SJCRH30 (cell line): Measurements from ENCODE around the gene STK32B. TPM values are rescaled to one million over a fixed set of nuclear protein-coding genes. Genes with fewer than 3 reads are reported as not detected.

Experiments used
- DNase-seq, 2 experiments: peaks; one replicate each; pipeline ENCODE4 v3.0.0-alpha.2; 2015 to 2020
- H3K27ac ChIP-seq: fragments of 250-450 bp; sonication (Bioruptor Pico); 2 replicates; pipeline ENCODE4 v1.5.1; 2020; ENCODE audit warnings: mild to moderate bottlenecking, moderate library complexity
- H3K27me3 ChIP-seq: fragments of 250-450 bp; sonication (Bioruptor Pico); 2 replicates; pipeline ENCODE4 v1.5.1; 2020; ENCODE audit warnings: mild to moderate bottlenecking, moderate library complexity
- H3K36me3 ChIP-seq: fragments of 250-450 bp; sonication (Bioruptor Pico); 2 replicates; pipeline ENCODE4 v1.5.1; 2020; ENCODE audit warnings: mild to moderate bottlenecking, moderate library complexity
- H3K4me1 ChIP-seq: fragments of 250-450 bp; sonication (Bioruptor Pico); 2 replicates; pipeline ENCODE4 v1.5.1; 2020; ENCODE audit warnings: mild to moderate bottlenecking, moderate library complexity
- H3K4me3 ChIP-seq: fragments of 250-450 bp; sonication (Bioruptor Pico); 2 replicates; pipeline ENCODE4 v1.5.1; 2020; ENCODE audit warnings: mild to moderate bottlenecking, moderate library complexity
- H3K9me3 ChIP-seq: fragments of 250-450 bp; sonication (Bioruptor Pico); replicated peaks from 2 replicates; pipeline ENCODE4 v1.5.1; 2020; ENCODE audit warnings: mild to moderate bottlenecking, moderate library complexity
- total RNA-seq: library from RNA; depleted of rRNA; stranded (reverse); fragments of >200 nt; shearing (Covaris generic); gene quantifications from 2 replicates; pipeline ENCODE4 v1.2.3, GENCODE V29; 2014

The STK32B gene
- total RNA-seq, 1 experiment from 2014 or later = 0.20 TPM

DNA sequence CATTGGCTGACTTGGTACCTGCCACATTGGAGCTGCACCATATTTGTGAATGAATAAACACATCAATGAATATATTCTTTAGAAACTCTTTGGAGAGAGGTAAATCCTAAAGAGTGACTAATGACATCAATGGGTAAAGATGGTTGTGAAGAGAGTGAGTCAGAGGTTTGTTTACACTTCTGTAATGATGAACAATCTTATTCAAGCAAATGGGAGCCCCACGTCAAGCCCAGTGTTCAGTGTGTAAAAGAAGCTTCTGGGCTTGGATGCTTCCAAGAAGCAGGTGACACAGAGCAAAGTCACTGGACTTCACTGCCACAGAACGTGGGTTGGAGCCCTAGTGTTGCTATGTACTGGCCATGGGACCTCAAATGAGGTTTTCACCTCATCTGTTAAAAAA, 319.0 kb downstream of the STK32B start:
- H3K4me1 ChIP-seq = no peaks in the 10 kb centered on the region
- no peak overlapping the region for H3K27ac ChIP-seq
- H3K4me3 ChIP-seq = no peak overlapping the region
- no peak for DNase-seq
- no peaks in the 10 kb centered on the region for H3K36me3 ChIP-seq
- H3K9me3 ChIP-seq = no peaks in the 10 kb centered on the region
- H3K27me3 ChIP-seq = 0 out of 2 replicates have a peak, but pooled peaks cover under 1% of the 10 kb centered on the region

DNA sequence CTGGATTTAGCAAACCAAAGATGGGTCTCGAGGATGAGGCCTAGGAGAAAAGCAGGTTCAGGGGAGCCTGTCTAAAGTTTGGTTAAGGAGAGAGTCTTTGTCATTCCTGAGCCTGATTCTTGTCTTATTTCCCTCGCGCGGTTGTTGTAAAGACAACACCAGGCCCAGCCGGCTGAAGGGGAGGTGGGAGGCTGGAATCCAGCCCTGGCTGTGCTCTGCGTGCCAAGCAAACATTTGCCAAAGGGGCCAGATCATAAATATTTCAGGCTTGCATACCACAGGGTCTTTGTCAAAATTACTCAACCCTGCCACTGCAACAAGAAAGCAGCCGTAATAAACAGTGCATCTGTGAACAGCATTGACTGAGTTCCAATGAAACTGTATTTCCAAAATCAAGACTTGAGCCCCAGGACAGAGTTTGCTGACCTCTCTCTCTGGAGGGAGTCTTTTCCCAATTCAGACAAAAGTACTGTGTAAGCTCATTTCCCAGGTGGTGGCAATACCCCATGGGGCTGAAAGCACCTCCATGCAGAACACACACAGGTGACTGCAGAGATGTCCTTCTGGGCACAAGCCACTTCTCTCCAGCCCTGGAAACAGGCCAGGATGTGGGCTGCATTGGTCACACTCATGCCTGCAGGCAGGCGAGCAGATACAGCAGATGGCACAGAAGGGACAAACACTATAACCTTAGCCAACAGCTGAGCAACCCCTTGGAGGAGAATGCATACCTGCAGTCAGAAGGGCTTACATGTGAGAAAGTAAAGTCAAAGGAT, 320.3 kb downstream of the STK32B start:
- H3K4me1 ChIP-seq = no peaks in the 10 kb centered on the region
- no peaks in the 10 kb centered on the region for H3K27me3 ChIP-seq
- no peak for DNase-seq
- H3K9me3 ChIP-seq = no peaks in the 10 kb centered on the region
- no peak overlapping the region for H3K4me3 ChIP-seq
- H3K27ac ChIP-seq = no peak overlapping the region
- no peaks in the 10 kb centered on the region for H3K36me3 ChIP-seq

DNA sequence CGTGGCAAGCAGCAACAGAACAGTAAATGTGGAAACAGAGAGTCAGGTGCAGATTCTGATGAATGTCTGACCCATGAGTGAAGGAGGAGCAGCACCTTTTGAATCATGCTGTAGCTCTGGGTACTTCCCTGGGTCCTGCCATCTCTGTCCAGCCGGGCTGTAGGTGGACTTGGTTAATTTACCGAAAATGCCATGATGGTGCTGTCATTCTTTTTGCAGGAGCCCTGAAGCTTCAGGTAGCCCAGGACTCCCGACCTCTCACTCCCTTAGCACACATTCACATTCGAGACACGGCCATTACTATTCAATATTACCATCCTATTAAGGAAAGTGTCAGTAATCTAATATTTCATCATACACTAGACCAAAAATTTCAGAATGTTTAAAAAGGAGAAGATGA, 320.9 kb downstream of the STK32B start:
- H3K9me3 ChIP-seq = no peaks in the 10 kb centered on the region
- no peak overlapping the region for H3K27ac ChIP-seq
- H3K4me3 ChIP-seq = no peak overlapping the region
- H3K36me3 ChIP-seq = no peaks in the 10 kb centered on the region
- H3K27me3 ChIP-seq = no peaks in the 10 kb centered on the region
- DNase-seq = no peak
- H3K4me1 ChIP-seq = no peaks in the 10 kb centered on the region

DNA sequence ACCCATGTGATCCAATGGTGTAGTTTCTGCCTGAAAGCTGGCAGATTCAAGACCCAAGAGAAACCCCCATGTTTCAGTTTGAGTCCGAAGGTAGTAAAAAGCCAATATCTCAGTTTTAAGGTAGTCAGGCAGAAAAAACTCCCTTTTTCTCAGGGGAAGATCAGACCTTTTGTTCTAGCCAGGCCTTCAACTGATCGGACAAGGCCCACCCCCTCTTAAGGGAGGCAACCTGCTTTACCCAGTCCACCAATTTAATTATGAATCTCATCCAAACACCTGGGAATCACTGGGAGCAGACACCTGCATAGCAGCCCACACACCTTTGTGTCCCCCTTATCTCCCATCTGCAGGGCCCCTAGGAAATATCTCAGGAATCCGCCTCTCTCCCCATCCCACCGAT, 322.0 kb downstream of the STK32B start:
- Histone ChIP-seq H3K36me3 (no peaks in the 10 kb centered on the region), H3K27me3 (no peaks in the 10 kb centered on the region), H3K9me3 (no peaks in the 10 kb centered on the region), H3K27ac (no peak overlapping the region), H3K4me3 (no peak overlapping the region), H3K4me1 (no peaks in the 10 kb centered on the region)
- DNase-seq = no peak

DNA sequence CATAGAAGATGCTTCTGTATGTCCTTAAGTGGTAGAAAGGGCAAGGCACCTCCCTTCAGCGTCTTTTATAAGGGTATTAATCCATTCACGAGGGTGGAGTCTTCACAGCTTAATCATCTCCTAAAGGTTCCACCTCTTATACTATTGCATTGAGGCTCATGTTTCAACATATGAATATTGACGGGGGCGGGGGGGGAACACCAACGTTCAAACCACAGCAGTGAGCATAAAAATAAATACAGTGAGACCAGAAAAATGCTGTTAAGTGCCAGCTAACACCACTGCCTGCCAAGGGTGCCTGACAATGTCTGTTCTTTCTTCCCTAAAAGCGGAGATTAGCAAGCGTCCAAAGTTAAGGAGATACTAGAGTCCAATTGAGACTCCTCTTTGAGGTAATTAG, 323.3 kb downstream of the STK32B start:
- H3K27me3 ChIP-seq = no peaks in the 10 kb centered on the region
- no peaks in the 10 kb centered on the region for H3K36me3 ChIP-seq
- DNase-seq = no peak
- no peak overlapping the region for H3K4me3 ChIP-seq
- H3K27ac ChIP-seq = no peak overlapping the region
- no peaks in the 10 kb centered on the region for H3K4me1 ChIP-seq
- H3K9me3 ChIP-seq = no peaks in the 10 kb centered on the region

DNA sequence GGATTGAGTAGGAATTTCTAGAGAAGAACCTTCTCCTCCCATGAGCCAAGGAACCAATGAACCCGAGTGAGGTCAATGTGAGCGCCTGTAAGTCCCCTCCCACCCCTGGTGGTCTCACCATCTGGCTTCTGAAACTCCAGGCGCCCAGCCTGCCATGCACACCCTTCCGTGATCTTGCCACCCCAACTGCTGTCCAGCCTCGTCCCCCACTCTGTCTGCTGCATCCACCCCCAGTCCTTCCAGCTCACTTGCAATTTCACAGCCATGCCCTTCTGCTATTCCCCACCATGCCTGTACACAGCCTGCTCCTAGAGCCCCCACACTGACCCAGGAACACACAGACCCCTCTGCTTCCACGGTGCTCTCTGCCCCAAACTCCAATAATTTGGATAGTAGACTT, 323.7 kb downstream of the STK32B start:
- H3K27ac ChIP-seq = no peak overlapping the region
- H3K9me3 ChIP-seq = no peaks in the 10 kb centered on the region
- H3K4me1 ChIP-seq = no peaks in the 10 kb centered on the region
- H3K27me3 ChIP-seq = no peaks in the 10 kb centered on the region; the same call in 1 of the 2 replicates
- H3K4me3 ChIP-seq = no peak overlapping the region
- no peaks in the 10 kb centered on the region for H3K36me3 ChIP-seq
- DNase-seq = no peak

DNA sequence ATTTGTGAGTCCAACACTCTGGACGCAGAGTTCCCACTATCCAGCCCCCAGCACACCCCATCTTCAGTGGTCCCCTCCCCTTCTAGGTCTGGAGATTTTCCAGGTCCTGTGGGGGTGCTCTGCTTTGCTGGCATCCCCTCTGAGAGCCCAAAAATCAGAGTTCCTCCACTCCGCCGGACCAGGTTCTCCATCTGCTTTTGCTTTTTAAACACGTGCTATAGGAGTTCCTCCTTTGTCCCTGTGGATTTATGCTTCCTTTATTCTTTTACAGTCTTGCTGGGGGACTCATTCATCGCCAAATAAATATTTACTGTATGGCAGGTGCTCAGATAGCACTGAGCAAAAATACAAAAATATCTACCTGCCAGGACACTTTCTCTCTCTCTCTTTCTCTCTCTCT, 324.7 kb downstream of the STK32B start:
- Histone ChIP-seq H3K4me1 (no peaks in the 10 kb centered on the region), H3K4me3 (no peak overlapping the region), H3K27ac (no peak overlapping the region), H3K36me3 (no peaks in the 10 kb centered on the region), H3K27me3 (no peaks in the 10 kb centered on the region; the same call in 1 of the 2 replicates), H3K9me3 (no peaks in the 10 kb centered on the region)
- DNase-seq = no peak

DNA sequence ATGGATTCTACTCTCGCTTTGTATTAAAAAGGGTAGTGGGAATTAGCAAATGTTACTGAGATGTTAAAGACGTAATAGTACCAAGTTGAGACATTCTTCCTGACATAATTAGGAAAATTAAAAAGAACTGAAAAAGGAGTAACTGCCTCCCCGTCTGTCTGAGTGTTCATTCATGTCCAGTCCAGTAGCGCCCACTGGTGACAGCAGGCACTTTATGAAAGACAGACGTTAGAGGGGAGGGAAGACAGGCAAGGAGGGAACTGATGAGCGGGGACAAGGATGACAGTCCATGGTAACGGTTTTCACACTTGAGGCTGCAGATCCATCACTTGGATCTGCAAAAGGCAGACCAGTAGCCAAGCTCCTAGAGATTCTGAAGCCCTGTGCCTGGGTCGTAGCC, 326.7 kb downstream of the STK32B start:
- Histone ChIP-seq H3K9me3 (no peaks in the 10 kb centered on the region), H3K4me3 (no peak overlapping the region), H3K27ac (no peak overlapping the region), H3K27me3 (no peaks in the 10 kb centered on the region; the same call in 1 of the 2 replicates), H3K36me3 (no peaks in the 10 kb centered on the region), H3K4me1 (no peaks in the 10 kb centered on the region)
- peak; percentile 26 to 46 for DNase-seq

DNA sequence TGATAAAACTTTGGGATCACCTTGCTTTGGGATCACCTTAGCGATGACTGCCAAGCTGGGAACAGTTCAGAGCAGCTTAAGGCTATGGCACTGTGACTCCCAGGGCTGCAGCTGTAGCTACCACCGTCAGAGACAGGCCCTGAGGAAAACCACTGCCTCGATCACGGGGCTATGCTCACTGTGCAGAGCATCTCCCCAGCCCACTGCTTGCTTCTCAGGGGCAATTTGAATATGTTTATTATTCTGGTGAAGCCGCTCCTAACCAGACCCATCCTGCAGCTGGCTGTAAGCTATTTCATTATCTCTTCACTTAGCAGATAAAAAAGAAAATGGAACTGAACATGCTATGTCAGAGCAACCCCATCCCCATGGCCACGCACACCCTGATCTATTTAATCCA, 328.6 kb downstream of the STK32B start:
- DNase-seq = no peak
- Histone ChIP-seq H3K9me3 (no peaks in the 10 kb centered on the region), H3K4me1 (no peaks in the 10 kb centered on the region)

DNA sequence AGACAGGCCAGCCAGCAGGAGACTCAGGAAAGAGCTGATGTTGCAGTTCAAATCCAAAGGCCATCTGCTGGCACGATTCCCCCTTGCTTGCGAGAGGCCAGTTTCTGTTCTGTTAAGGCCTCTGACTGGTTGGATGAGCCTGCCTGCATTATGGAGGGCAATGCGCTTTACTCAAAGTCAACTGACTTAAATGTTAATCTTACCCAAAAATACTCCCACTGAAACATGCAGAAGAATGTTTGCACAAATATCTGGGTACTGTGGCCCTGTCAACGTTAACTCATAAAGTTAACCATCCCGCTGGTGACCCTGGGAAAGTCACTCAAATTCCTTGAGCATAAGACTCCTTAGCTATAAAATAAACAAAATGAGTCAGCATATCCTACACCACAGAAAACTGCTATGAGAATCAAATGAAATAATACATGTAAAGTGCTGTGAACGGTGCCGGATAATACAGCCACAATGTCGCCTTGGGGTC, 330.7 kb downstream of the STK32B start:
- no peak for DNase-seq
- Histone ChIP-seq H3K27ac (no peak overlapping the region), H3K36me3 (no peaks in the 10 kb centered on the region)

More for the DNA sequence above, 328.6 kb downstream of the STK32B start:
- Histone ChIP-seq H3K27ac (no peak overlapping the region), H3K4me3 (no peak overlapping the region), H3K36me3 (no peaks in the 10 kb centered on the region), H3K27me3 (peaks cover 6% of the 10 kb centered on the region; the same call in 1 of the 2 replicates)

DNA sequence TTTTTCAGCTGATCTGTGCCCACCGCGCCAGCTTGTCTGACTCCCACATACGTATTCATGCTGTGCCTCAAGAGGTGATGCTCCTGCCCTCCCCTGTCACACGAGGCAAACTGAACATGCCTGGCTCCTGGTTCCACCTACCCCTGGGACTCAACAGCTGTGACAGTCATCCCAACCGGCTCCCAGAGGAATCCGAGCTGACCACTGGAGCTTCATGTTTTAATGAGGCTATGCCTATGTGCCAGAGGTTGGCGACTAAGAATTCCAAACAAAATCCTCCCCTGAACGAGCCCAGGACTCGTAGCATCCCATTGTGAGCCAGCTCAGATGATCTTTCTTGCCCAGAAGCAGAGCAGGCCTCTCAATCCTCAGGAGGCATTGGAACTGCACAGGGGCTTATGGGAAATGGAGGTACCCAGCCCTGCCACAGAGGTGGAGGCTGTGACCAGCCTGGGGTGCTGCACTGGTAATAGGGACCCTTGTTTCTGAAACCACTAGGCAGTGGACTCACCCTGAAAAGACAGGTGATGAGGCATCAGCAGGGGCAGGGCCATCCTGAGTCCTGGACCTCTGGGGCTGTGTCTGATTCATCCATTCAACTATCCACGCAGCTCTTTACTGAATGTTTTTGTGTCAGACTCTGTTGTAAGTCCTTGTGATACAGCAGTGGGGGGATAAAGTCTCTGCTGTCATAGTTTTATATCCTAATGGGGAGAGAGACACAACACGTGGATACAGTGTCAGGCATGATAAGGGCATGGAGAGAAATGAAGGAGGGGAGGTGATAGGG, 332.1 kb downstream of the STK32B start:
- Histone ChIP-seq H3K4me1 (no peaks in the 10 kb centered on the region), H3K36me3 (no peaks in the 10 kb centered on the region), H3K27ac (no peak overlapping the region), H3K27me3 (peaks cover 7% of the 10 kb centered on the region; the same call in 1 of the 2 replicates), H3K4me3 (no peak overlapping the region), H3K9me3 (no peaks in the 10 kb centered on the region)
- DNase-seq = no peak

More for the DNA sequence above, 330.7 kb downstream of the STK32B start:
- H3K4me1 ChIP-seq = no peaks in the 10 kb centered on the region
- no peak overlapping the region for H3K4me3 ChIP-seq
- H3K9me3 ChIP-seq = no peaks in the 10 kb centered on the region
- peaks cover 7% of the 10 kb centered on the region; the same call in 1 of the 2 replicates for H3K27me3 ChIP-seq

DNA sequence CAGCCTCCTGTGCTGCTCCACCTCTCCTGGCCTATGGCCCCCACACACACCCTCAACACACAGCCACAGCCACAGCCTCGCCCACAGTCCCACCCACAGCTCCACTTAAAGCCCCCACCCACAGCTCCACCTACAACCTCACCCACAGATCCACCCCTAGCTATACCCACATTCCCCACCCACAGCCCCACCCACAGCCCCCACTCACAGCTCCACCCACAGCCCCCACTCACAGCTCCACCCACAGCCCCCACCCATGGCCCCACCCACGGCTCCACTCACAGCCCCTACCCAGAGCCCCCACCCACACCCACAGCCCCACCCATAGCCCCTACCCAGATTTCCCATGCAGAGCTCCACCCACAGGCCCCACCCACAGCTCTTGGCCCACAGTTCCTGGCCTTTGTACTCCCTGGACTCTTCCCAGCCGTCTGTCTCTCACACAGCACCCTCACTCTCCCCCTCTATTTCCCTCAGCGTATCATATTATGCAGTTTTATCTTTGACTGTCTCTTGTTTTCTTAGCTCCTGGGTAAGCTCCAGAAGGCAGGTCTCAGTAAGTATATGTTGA, 334.5 kb downstream of the STK32B start:
- Histone ChIP-seq H3K4me1 (no peaks in the 10 kb centered on the region), H3K9me3 (no peaks in the 10 kb centered on the region), H3K36me3 (no peaks in the 10 kb centered on the region), H3K27me3 (0 out of 2 replicates have a peak, but pooled peaks cover 7% of the 10 kb centered on the region), H3K27ac (no peak overlapping the region), H3K4me3 (no peak overlapping the region)
- no peak for DNase-seq

DNA sequence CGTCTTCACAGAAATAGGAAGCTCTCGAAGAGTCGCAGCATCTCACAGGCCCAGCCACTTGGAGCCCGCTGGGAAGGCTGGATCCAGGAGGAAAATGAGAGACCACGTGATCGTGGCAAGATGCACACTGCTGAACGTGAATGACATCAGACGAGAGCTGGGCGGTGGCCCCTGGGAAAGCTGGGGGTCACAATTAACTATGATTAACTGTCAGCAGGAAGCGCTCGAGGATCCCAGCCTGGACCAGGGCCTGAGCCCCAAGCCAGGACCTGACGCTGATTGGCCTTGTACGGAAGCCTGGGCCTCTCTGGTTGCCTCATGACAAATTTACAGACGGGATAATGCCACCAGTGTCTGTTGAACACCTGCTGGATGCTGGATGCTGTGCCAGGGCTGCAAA, 335.6 kb downstream of the STK32B start:
- H3K27me3 ChIP-seq = 0 out of 2 replicates have a peak, but pooled peaks cover 7% of the 10 kb centered on the region
- no peak overlapping the region for H3K27ac ChIP-seq
- no peaks in the 10 kb centered on the region for H3K4me1 ChIP-seq
- no peaks in the 10 kb centered on the region for H3K36me3 ChIP-seq
- no peak for DNase-seq
- H3K9me3 ChIP-seq = no peaks in the 10 kb centered on the region
- H3K4me3 ChIP-seq = no peak overlapping the region

DNA sequence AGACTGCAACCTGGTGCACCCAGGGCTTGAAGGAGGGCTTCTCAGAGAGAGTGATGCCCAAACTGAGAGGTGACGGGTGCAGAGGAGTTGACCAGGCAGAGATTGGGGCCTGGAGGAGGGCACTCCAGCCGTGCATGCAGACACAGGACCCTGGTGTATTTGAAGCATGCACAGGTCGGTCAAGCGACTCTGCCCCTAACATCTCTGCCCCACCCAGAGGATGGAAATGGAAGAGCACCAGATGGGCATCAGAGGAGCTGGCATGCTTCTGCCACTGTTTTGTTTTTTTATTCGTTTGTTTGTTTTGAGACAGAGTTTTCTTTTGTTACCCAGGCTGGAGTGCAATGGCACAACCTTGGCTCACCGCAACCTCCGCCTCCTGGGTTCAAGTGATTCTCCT, 336.2 kb downstream of the STK32B start:
- no peak for DNase-seq
- no peak overlapping the region for H3K4me3 ChIP-seq
- H3K4me1 ChIP-seq = no peaks in the 10 kb centered on the region
- H3K9me3 ChIP-seq = no peaks in the 10 kb centered on the region
- H3K27ac ChIP-seq = no peak overlapping the region
- no peaks in the 10 kb centered on the region for H3K36me3 ChIP-seq
- H3K27me3 ChIP-seq = 0 out of 2 replicates have a peak, but pooled peaks cover 7% of the 10 kb centered on the region
